Upper lobe of left lung (tissue), 4 donors: ENCODE results near the gene CA9.

Source experiments
- EP300 ChIP-seq, 4 donors: sonication (generic); formaldehyde crosslinking; IDR thresholded peaks; one replicate each; pipeline ENCODE4 v1.5.1; 2017; ENCODE audit warnings: antibody characterized with exemption in 4 of 4, control low read depth in 2 of 4
- POLR2A ChIP-seq, 4 donors: fragments of 450-650 bp; IDR thresholded peaks; one replicate each; pipeline ENCODE4 v1.5.1; 2016 to 2017; ENCODE audit warnings: antibody characterized with exemption in 4 of 4, mild to moderate bottlenecking in 2 of 4
- TF ChIP-seq, protein P1 (sequence below), 6 experiments: fragments of 450-650 bp in 4 of 6; fragments of 200-600 bp in 2 of 6; sonication (generic) in 2 of 6; IDR thresholded peaks; one replicate each; pipeline ENCODE4 v1.5.1; 2016 to 2019; ENCODE audit warnings: antibody characterized with exemption in 6 of 6

GRCh38 chr9:35719546-35719945, 45.8 kb downstream of the CA9 start:
- TF ChIP-seq, protein P1, sequence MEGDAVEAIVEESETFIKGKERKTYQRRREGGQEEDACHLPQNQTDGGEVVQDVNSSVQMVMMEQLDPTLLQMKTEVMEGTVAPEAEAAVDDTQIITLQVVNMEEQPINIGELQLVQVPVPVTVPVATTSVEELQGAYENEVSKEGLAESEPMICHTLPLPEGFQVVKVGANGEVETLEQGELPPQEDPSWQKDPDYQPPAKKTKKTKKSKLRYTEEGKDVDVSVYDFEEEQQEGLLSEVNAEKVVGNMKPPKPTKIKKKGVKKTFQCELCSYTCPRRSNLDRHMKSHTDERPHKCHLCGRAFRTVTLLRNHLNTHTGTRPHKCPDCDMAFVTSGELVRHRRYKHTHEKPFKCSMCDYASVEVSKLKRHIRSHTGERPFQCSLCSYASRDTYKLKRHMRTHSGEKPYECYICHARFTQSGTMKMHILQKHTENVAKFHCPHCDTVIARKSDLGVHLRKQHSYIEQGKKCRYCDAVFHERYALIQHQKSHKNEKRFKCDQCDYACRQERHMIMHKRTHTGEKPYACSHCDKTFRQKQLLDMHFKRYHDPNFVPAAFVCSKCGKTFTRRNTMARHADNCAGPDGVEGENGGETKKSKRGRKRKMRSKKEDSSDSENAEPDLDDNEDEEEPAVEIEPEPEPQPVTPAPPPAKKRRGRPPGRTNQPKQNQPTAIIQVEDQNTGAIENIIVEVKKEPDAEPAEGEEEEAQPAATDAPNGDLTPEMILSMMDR (IDR thresholded peaks at IDR 0.05) = no peak
- TF ChIP-seq EP300 (IDR thresholded peaks at IDR 0.05) = no peak
- TF ChIP-seq POLR2A (IDR thresholded peaks at IDR 0.05) = no peak
